H9 (cell line): ENCODE data around the gene FAM131C. TPM values are rescaled to one million over a fixed set of nuclear protein-coding genes. Genes with fewer than 3 reads are reported as not detected.

ENCODE experiments used
- DNase-seq: peaks from one replicate; pipeline ENCODE4 v3.0.0-alpha.2; 2017
- H2AFZ ChIP-seq: one replicate; pipeline ENCODE4 v1.6.1; 2013; ENCODE audit warnings: mild to moderate bottlenecking, low read length, control low read depth, moderate library complexity
- H2AK5ac ChIP-seq: 2 replicates; pipeline ENCODE4 v1.6.1; 2013; ENCODE audit warnings: low read length, control low read depth, mixed read lengths; ENCODE audit not compliant: insufficient read length
- H2BK120ac ChIP-seq: one replicate; pipeline ENCODE4 v1.6.1; 2013; ENCODE audit warnings: low read depth, mild to moderate bottlenecking, low read length, control low read depth, inconsistent platforms; ENCODE audit not compliant: poor library complexity, severe bottlenecking
- H2BK12ac ChIP-seq: 2 replicates; pipeline ENCODE4 v1.6.1; 2013; ENCODE audit warnings: low read length, control low read depth, mixed read lengths, low read depth; ENCODE audit not compliant: insufficient read length
- H2BK15ac ChIP-seq: 2 replicates; pipeline ENCODE4 v1.6.1; 2013; ENCODE audit warnings: low read depth, low read length, control low read depth
- H2BK20ac ChIP-seq: one replicate; pipeline ENCODE4 v1.6.1; 2013; ENCODE audit warnings: low read depth, mild to moderate bottlenecking, low read length, control low read depth, inconsistent platforms; ENCODE audit not compliant: poor library complexity, severe bottlenecking
- H2BK5ac ChIP-seq: 2 replicates; pipeline ENCODE4 v1.6.1; 2013; ENCODE audit warnings: low read length, control low read depth, mixed read lengths; ENCODE audit not compliant: insufficient read length
- H3K14ac ChIP-seq: 2 replicates; pipeline ENCODE4 v1.6.1; 2013; ENCODE audit warnings: low read length, control low read depth; ENCODE audit not compliant: insufficient read depth
- H3K18ac ChIP-seq: 2 replicates; pipeline ENCODE4 v1.6.1; 2013; ENCODE audit warnings: low read depth, mild to moderate bottlenecking, mixed read lengths, low read length, control low read depth; ENCODE audit not compliant: insufficient read length
- H3K23ac ChIP-seq: 2 replicates; pipeline ENCODE4 v1.6.1; 2013; ENCODE audit warnings: low read length, control low read depth, mixed read lengths, low read depth; ENCODE audit not compliant: insufficient read length
- H3K23me2 ChIP-seq: 2 replicates; pipeline ENCODE4 v1.6.1; 2013; ENCODE audit warnings: low read depth, mild to moderate bottlenecking, mixed read lengths, low read length, control low read depth; ENCODE audit not compliant: insufficient read length, poor library complexity, severe bottlenecking
- H3K27ac ChIP-seq: 2 replicates; pipeline ENCODE4 v1.5.1; 2013; ENCODE audit warnings: low read length, control low read depth, mixed read lengths, low read depth; ENCODE audit not compliant: insufficient read length
- H3K27me3 ChIP-seq: 2 replicates; pipeline ENCODE4 v1.6.1; 2013; ENCODE audit warnings: low read length, control low read depth, inconsistent platforms; ENCODE audit not compliant: insufficient read depth
- H3K4ac ChIP-seq: 2 replicates; pipeline ENCODE4 v1.6.1; 2013; ENCODE audit warnings: low read depth, mild to moderate bottlenecking, control low read depth, inconsistent platforms, low read length, moderate library complexity
- H3K4me1 ChIP-seq: 2 replicates; pipeline ENCODE4 v1.6.1; 2013; ENCODE audit warnings: low read length, control low read depth, inconsistent platforms; ENCODE audit not compliant: insufficient read depth
- H3K4me2 ChIP-seq: 2 replicates; pipeline ENCODE4 v1.6.1; 2013; ENCODE audit warnings: low read length, control low read depth, mixed read lengths; ENCODE audit not compliant: insufficient read length, insufficient read depth
- H3K56ac ChIP-seq: 2 replicates; pipeline ENCODE4 v1.6.1; 2013; ENCODE audit warnings: low read depth, mild to moderate bottlenecking, mixed read lengths, low read length, control low read depth; ENCODE audit not compliant: insufficient read length
- H3K79me1 ChIP-seq: 2 replicates; pipeline ENCODE4 v1.6.1; 2013; ENCODE audit warnings: low read depth, mild to moderate bottlenecking, moderate library complexity, low read length, control low read depth, inconsistent platforms; ENCODE audit not compliant: insufficient read depth, poor library complexity, severe bottlenecking
- H3K79me2 ChIP-seq: 2 replicates; pipeline ENCODE4 v1.6.1; 2013; ENCODE audit warnings: low read length, control low read depth, inconsistent platforms; ENCODE audit not compliant: insufficient read depth
- H3K9ac ChIP-seq: 2 replicates; pipeline ENCODE4 v1.6.1; 2013; ENCODE audit warnings: low read length, control low read depth, mixed read lengths; ENCODE audit not compliant: insufficient read length; ENCODE audit errors: extremely low read depth
- H3K9me3 ChIP-seq: one replicate; pipeline ENCODE4 v1.6.1; 2013; ENCODE audit warnings: low read depth, low read length, inconsistent platforms; ENCODE audit not compliant: control insufficient read depth
- H3T11ph ChIP-seq: one replicate; pipeline ENCODE4 v1.6.1; 2013; ENCODE audit warnings: mild to moderate bottlenecking, low read length, control low read depth, inconsistent platforms
- H4K20me1 ChIP-seq: one replicate; pipeline ENCODE4 v1.6.1; 2013; ENCODE audit not compliant: control insufficient read depth, insufficient read length, insufficient read depth
- H4K5ac ChIP-seq: 2 replicates; pipeline ENCODE4 v1.6.1; 2013; ENCODE audit warnings: low read depth, mild to moderate bottlenecking, mixed read lengths, low read length, control low read depth; ENCODE audit not compliant: insufficient read length
- H4K8ac ChIP-seq: replicated peaks from 2 replicates; pipeline ENCODE4 v1.6.1; 2013; ENCODE audit warnings: low read length, control low read depth, mixed read lengths, low read depth; ENCODE audit not compliant: insufficient read length
- H4K91ac ChIP-seq: 2 replicates; pipeline ENCODE4 v1.6.1; 2013; ENCODE audit warnings: low read depth, mild to moderate bottlenecking, moderate library complexity, mixed read lengths, low read length, control low read depth; ENCODE audit not compliant: insufficient read length
- H3K27ac Mint-ChIP-seq, 3 experiments: 2 replicates in 2 of 3; 3 replicates in 1 of 3; pipeline ENCODE4 v1.8.0; 2020 to 2021; ENCODE audit warnings: mixed read lengths in 3 of 3, mild to moderate bottlenecking in 1 of 3, moderate library complexity in 1 of 3
- H3K27me3 Mint-ChIP-seq: 2 replicates; pipeline ENCODE4 v1.8.0; 2021; ENCODE audit warnings: low read depth, mild to moderate bottlenecking, moderate library complexity, mixed read lengths
- H3K36me3 Mint-ChIP-seq, 3 experiments: 2 replicates in 2 of 3; 3 replicates in 1 of 3; pipeline ENCODE4 v1.8.0; 2020 to 2021; ENCODE audit warnings: low read depth in 3 of 3, mixed read lengths in 3 of 3; ENCODE audit not compliant: insufficient read depth in 1 of 3
- H3K4me1 Mint-ChIP-seq, 2 experiments: 2 replicates each; pipeline ENCODE4 v1.8.0; 2020; ENCODE audit warnings: mixed read lengths in 2 of 2
- H3K4me3 Mint-ChIP-seq, 2 experiments: 2 replicates in 1 of 2; 3 replicates in 1 of 2; pipeline ENCODE4 v1.8.0; 2020 to 2021; ENCODE audit warnings: mild to moderate bottlenecking in 2 of 2, mixed read lengths in 2 of 2, moderate library complexity in 1 of 2
- H3K9me3 Mint-ChIP-seq, 2 experiments: 2 replicates in 1 of 2; 3 replicates in 1 of 2; pipeline ENCODE4 v1.8.0; 2020; ENCODE audit warnings: mild to moderate bottlenecking in 2 of 2, mixed read lengths in 2 of 2, moderate library complexity in 1 of 2
- CTCF ChIP-seq: fragments of 200-600 bp; sonication (generic); conservative IDR thresholded peaks from 3 replicates; pipeline ENCODE4 v1.8.0; 2021; ENCODE audit warnings: antibody characterized with exemption, mild to moderate bottlenecking
- WGBS: extraction: QIAGEN DNeasy Blood & Tissue Kit; methylation state at CpG from one replicate; pipeline ENCODE4 v1.1.7; 2013; ENCODE audit warnings: missing lambda C conversion rate, low lambda C conversion rate, mixed read lengths; ENCODE audit not compliant: insufficient read length; ENCODE audit errors: extremely low coverage; 5-methylcytosine and 5-hydroxymethylcytosine counted together
- total RNA-seq: library from RNA; stranded (reverse); gene quantifications from 2 replicates; pipeline ENCODE4 v1.2.1, GENCODE V29; 2021

The FAM131C gene
- total RNA-seq, 1 experiment from 2014 or later = 0.61 TPM

DNA sequence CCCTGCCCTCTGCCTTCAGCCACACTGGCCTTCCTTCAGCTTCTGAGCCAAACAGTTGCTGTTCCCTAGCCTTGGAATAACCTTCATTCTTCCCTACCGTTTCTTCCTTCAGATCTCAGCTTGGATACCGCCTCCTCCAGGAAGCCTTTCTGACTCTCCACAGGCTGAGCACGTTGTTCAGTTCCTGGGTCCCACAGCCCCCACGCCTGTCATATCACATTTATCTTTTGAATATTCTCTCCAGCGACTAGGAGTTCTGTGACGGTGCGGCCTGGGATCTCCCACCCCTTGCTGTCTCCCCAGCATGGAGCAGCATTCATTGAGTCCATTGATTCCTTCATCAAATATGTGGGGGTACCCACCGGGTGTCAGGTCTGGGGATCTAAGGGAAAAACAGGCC is 43.2 kb upstream of the FAM131C start:
- Histone ChIP-seq H2BK5ac (no peak overlapping the region), H3T11ph (no peak overlapping the region), H3K4me2 (peak overlapping the region; percentile 5), H3K79me2 (no peaks in the 10 kb centered on the region), H2AK5ac (no peak overlapping the region), H4K20me1 (no peaks in the 10 kb centered on the region), H3K79me1 (no peaks in the 10 kb centered on the region), H2BK15ac (no peak overlapping the region), H2BK12ac (no peak overlapping the region), H2BK20ac (no peak overlapping the region), H3K9me3 (no peaks in the 10 kb centered on the region), H3K27ac (no peak overlapping the region), H3K23me2 (no peaks in the 10 kb centered on the region), H2AFZ (no peak overlapping the region), H4K8ac (no peak overlapping the region), H2BK120ac (no peak overlapping the region), H3K4ac (no peak overlapping the region), H3K4me1 (peaks cover 10% of the 10 kb centered on the region), H3K18ac (no peak overlapping the region), H4K5ac (no peak overlapping the region), H3K27me3 (no peaks in the 10 kb centered on the region), H3K14ac (no peak overlapping the region; the same call in 1 of the 2 replicates), H3K23ac (no peak overlapping the region), H4K91ac (no peak overlapping the region), H3K56ac (no peak overlapping the region), H3K9ac (no peak overlapping the region)
- peaks cover 12% of the 10 kb centered on the region for H3K27me3 Mint-ChIP-seq
- H3K36me3 Mint-ChIP-seq = no peaks in the 10 kb centered on the region
- no peak for TF ChIP-seq CTCF
- WGBS = no CpG with 5 or more reads among the region's 8 CpGs
- H3K4me1 Mint-ChIP-seq = peaks cover 76 to 80% of the 10 kb centered on the region in 2 experiments
- peak overlapping the region; percentile 45 to 94 (median 87) for H3K27ac Mint-ChIP-seq
- peak overlapping the region; percentile 22 to 30; a peak in 3 of 5 replicates for H3K4me3 Mint-ChIP-seq
- no peaks in the 10 kb centered on the region; a peak in 1 of 5 replicates for H3K9me3 Mint-ChIP-seq
- peak; percentile 33 for DNase-seq
